ENCODE measurements around the gene PUS10. TPM values are rescaled to one million over a fixed set of nuclear protein-coding genes. Genes with fewer than 3 reads are reported as not detected.

Gene PUS10
- total RNA-seq (2021; ENCODE audit: unreplicated experiment) (5.6 TPM), Bru-seq, nascent RNA (percentile 44 among the genes with signal in this experiment), BruChase-seq, experiment 1, labeled RNA remaining after a 6-hour chase (percentile 42 among the genes with signal in this experiment), BruChase-seq, experiment 2, labeled RNA remaining after a 2-hour chase (percentile 54 among the genes with signal in this experiment)
- 1.4 and 2.0 TPM in 2 replicates for polyA plus RNA-seq (2012)
- long read RNA-seq, partial matches to known transcripts = 0 of 7 reads
- long read RNA-seq, other reads (novel, unspliced or antisense) = 7 of 7 reads

- peak within 1 kb of the TSS; percentile 80 for H3K27ac ChIP-seq (ENCODE audit: low read depth, low read length)
- ChIA-PET CTCF (interaction anchor here (2.5 kb wide), 1 partner anchor 19 kb away, joined by 7 read pairs; no protein-coding TSS in a partner anchor), POLR2A (interaction anchor here (0.6 kb wide), 1 partner anchor 13 kb away, joined by 3 read pairs; no protein-coding TSS in a partner anchor), RAD21 (ENCODE audit: low non-redundant PET in 1 of 2, low total read pairs in 2 of 2, uncharacterized antibody in 2 of 2, unreplicated experiment in 2 of 2) (no interaction called here)
- intact Hi-C loops (cut with micrococcal nuclease) = loop anchor here (5.0 kb wide), 2 partner anchors 135 to 160 kb away; partner anchors contain the start of gene REL
- peak within 1 kb of the TSS; percentile 75 for H3K4me2 ChIP-seq (ENCODE audit: low read length)
- no peak for TF ChIP-seq POLR2A (IDR thresholded peaks at IDR 0.05; ENCODE audit: borderline replicate concordance, extremely low read depth, insufficient read depth, insufficient read length)
- TF ChIP-seq SP1 (IDR thresholded peaks at IDR 0.05; ENCODE audit: low read depth) = no peak; the same call in 1 of the 2 replicates
- TF ChIP-seq ZBTB33 (IDR thresholded peaks at IDR 0.05; ENCODE audit: extremely low read depth, insufficient replicate concordance, low read length) = no peak
- TF ChIP-seq EZH2 (IDR thresholded peaks at IDR 0.05) = no peak
- TF ChIP-seq POLR2AphosphoS5 (IDR thresholded peaks at IDR 0.05; ENCODE audit: low read depth, low read length) = peak; percentile 81
- no peak for TF ChIP-seq JUND (IDR thresholded peaks at IDR 0.05)
- no peak for TF ChIP-seq REST (IDR thresholded peaks at IDR 0.05; ENCODE audit: low read depth)
- no peak; the same call in 1 of the 2 replicates for TF ChIP-seq SRF (IDR thresholded peaks at IDR 0.05; ENCODE audit: low read depth)
- TF ChIP-seq MAX (IDR thresholded peaks at IDR 0.05) = no peak
- peak; percentile 88 for TF ChIP-seq EGR1 (IDR thresholded peaks at IDR 0.05; ENCODE audit: low read depth)
- 0 out of 2 replicates have a peak, but pooled peaks have one; percentile 12 for TF ChIP-seq ZFX (IDR thresholded peaks at IDR 0.05)
- no peak for TF ChIP-seq CEBPB (IDR thresholded peaks at IDR 0.05; ENCODE audit: low read depth)
- peak; percentile 62 for TF ChIP-seq YY1 (IDR thresholded peaks at IDR 0.05; ENCODE audit: extremely low read depth, insufficient replicate concordance, low read depth, low read length)
- TF ChIP-seq TCF7L2 (IDR thresholded peaks at IDR 0.05; ENCODE audit: borderline replicate concordance, extremely low read depth, insufficient read depth, insufficient read length) = no peak
- TF ChIP-seq SIN3A (IDR thresholded peaks at IDR 0.05; ENCODE audit: low read depth) = peak; percentile 41
- peak; percentile 73 for DNase-seq (ENCODE audit: low read depth, low spot score)
- ATAC-seq = peak; percentile 92
- H3K27me3 ChIP-seq (ENCODE audit: insufficient read depth, low read length) = no peaks in the 10 kb centered on the region
- H3K9me2 ChIP-seq (ENCODE audit: insufficient read depth) = no peaks in the 10 kb centered on the region
- peak within 1 kb of the TSS; percentile 73 for H3K9ac ChIP-seq (ENCODE audit: low read length)
- H3K4me3 ChIP-seq (replicated peaks in 1 of 2; ENCODE audit: low read depth in 1 of 2, low read length in 2 of 2) = peak within 1 kb of the TSS; percentile 75 to 81
- no peaks in the 10 kb centered on the region for H4K20me1 ChIP-seq (ENCODE audit: insufficient read depth)
- peak within 1 kb of the TSS; percentile 91 for H2AFZ ChIP-seq (ENCODE audit: low read depth, low read length, poor library complexity, severe bottlenecking)
- BruUV-seq (replicated peaks) = TSS peak; percentile 55
- no peaks in the 10 kb centered on the region for H3K9me3 ChIP-seq (ENCODE audit: control insufficient read depth in 1 of 2, insufficient read depth in 1 of 2, low read depth in 1 of 2, low read length in 2 of 2)
- H3K4me1 ChIP-seq (ENCODE audit: control insufficient read depth in 1 of 2, insufficient read depth in 2 of 2, low read length in 2 of 2) = peaks cover 21 to 33% of the 10 kb centered on the region in 2 experiments
- no peaks in the 10 kb centered on the region for H3K36me3 ChIP-seq (ENCODE audit: control insufficient read depth in 1 of 2, insufficient read depth in 2 of 2, low read length in 2 of 2)
- H3K79me2 ChIP-seq (ENCODE audit: insufficient read depth, low read length) = peaks cover 46% of the 10 kb centered on the region
Measured at GRCh38 chr2:61017556-61018317, at the start of gene PUS10, which contains the start of gene PEX13. Gene PUS10, minus strand, starts transcription at chr2:61018255. Its CDS starts 6,365 bp downstream, at chr2:61011890. Gene PEX13, plus strand, starts transcription at chr2:61017720. Its CDS starts 40 bp downstream, at chr2:61017760.

All from HCT116 (cell line).